Type B pancreatic cell (in vitro differentiated cells): ENCODE measurements around the gene FHOD3. TPM values are rescaled to one million over a fixed set of nuclear protein-coding genes. Genes with fewer than 3 reads are reported as not detected.
A peak's percentile ranks its signal among the peaks of the same experiment; 100 is the strongest.

Experiments used
- DNase-seq: peaks from one replicate; pipeline ENCODE4 v3.0.0; 2021; ENCODE audit warnings: mixed read lengths; ENCODE audit not compliant: unreplicated experiment; ENCODE audit errors: extremely low spot score
- H3K27ac Mint-ChIP-seq: 2 replicates; pipeline ENCODE4 v1.8.0; 2021; ENCODE audit warnings: mild to moderate bottlenecking, mixed read lengths
- H3K27me3 Mint-ChIP-seq: 2 replicates; pipeline ENCODE4 v1.8.0; 2021; ENCODE audit warnings: mixed read lengths
- H3K36me3 Mint-ChIP-seq: 2 replicates; pipeline ENCODE4 v1.8.0; 2021; ENCODE audit warnings: mixed read lengths
- H3K4me1 Mint-ChIP-seq: one replicate; pipeline ENCODE4 v1.8.0; 2021; ENCODE audit warnings: mixed read lengths; ENCODE audit not compliant: unreplicated experiment
- H3K4me3 Mint-ChIP-seq: 2 replicates; pipeline ENCODE4 v1.8.0; 2021; ENCODE audit warnings: mild to moderate bottlenecking, mixed read lengths
- H3K9me3 Mint-ChIP-seq: 2 replicates; pipeline ENCODE4 v1.8.0; 2021; ENCODE audit warnings: mixed read lengths
- total RNA-seq: library from RNA; stranded (reverse); gene quantifications from 2 replicates; pipeline ENCODE4 v1.2.1, GENCODE V29; 2021; ENCODE audit warnings: low replicate concordance
- TF ChIP-seq, protein P1 (sequence below): fragments of 200-600 bp; sonication (generic); conservative IDR thresholded peaks from 2 replicates; pipeline ENCODE4 v1.5.0; 2021; ENCODE audit warnings: antibody characterized with exemption, mild to moderate bottlenecking

Gene FHOD3
- total RNA-seq, 1 donor from 2014 or later, result 5.3 TPM

GRCh38 chr18:36808681-36809080 lies 511.2 kb downstream of the FHOD3 start:
- TF ChIP-seq, protein P1, sequence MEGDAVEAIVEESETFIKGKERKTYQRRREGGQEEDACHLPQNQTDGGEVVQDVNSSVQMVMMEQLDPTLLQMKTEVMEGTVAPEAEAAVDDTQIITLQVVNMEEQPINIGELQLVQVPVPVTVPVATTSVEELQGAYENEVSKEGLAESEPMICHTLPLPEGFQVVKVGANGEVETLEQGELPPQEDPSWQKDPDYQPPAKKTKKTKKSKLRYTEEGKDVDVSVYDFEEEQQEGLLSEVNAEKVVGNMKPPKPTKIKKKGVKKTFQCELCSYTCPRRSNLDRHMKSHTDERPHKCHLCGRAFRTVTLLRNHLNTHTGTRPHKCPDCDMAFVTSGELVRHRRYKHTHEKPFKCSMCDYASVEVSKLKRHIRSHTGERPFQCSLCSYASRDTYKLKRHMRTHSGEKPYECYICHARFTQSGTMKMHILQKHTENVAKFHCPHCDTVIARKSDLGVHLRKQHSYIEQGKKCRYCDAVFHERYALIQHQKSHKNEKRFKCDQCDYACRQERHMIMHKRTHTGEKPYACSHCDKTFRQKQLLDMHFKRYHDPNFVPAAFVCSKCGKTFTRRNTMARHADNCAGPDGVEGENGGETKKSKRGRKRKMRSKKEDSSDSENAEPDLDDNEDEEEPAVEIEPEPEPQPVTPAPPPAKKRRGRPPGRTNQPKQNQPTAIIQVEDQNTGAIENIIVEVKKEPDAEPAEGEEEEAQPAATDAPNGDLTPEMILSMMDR, result no peak
- H3K27ac Mint-ChIP-seq, result no peak overlapping the region
- H3K27me3 Mint-ChIP-seq, result no peaks in the 10 kb centered on the region
- no peak for DNase-seq
- no peak overlapping the region for H3K4me3 Mint-ChIP-seq
- no peaks in the 10 kb centered on the region for H3K9me3 Mint-ChIP-seq
- peaks cover 4% of the 10 kb centered on the region for H3K4me1 Mint-ChIP-seq
- H3K36me3 Mint-ChIP-seq, result peaks cover 36% of the 10 kb centered on the region

DNA sequence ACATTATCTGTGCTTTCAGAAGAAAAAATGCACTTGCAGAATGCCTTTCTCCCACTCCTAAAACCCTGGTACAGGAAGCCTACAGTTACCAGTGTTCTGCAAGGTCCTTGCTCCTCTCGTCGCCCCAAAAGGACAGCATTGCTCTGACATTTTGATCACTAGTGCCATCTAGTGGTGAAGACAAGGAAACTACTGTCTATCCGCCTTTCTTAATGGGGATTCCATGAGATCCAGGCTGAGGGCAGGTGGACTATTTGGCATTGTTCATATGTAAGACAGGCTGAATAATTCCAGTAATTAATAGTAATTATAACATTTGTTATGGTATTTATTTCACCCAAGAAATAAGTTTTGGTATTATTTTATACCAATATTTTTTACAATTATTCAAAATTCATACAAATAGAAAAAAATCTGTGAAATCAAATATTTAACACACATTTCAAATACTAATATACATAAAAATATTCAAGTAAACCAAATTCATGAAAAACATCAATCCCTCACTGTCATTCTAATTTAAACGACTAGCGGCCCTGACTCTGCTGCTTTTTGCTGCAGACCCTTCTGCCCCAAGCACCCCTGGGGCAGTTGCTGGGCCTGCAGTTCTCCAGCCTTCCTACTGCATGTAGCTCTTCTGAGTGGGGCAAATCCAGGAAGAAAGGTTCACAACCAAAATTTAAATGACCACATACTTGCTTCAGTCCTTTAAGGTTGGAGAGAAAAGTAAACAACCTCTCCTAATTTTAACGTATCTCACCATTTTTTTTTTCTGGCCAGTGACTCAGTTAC lies 512.3 kb downstream of the FHOD3 start:
- Mint-ChIP-seq H3K4me1 (peaks cover 4% of the 10 kb centered on the region), H3K27ac (no peak overlapping the region), H3K36me3 (peaks cover 33% of the 10 kb centered on the region), H3K27me3 (no peaks in the 10 kb centered on the region), H3K9me3 (no peaks in the 10 kb centered on the region), H3K4me3 (no peak overlapping the region)
- no peak for DNase-seq
- TF ChIP-seq, protein P1, result peak; percentile 89

DNA sequence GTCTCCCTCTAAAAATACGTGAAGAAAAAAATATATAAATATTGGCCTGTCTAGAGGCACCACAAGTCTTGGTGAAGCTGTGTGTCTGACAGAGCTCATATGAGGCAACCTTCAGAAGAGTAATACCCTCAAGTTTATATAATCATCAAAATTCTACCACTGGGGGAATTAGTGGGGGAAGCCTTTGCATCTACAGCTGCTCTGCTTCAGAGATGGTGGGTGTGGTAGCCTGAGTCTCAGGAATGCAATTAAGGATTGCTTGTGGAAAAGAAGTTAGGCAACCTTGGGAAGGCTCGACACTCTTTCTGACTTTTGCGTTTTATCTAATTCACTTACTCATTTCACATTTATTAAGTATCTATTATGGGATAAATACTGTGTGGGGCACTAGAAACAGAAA lies 513.9 kb downstream of the FHOD3 start:
- Mint-ChIP-seq H3K36me3 (peaks cover 24% of the 10 kb centered on the region), H3K27ac (no peak overlapping the region), H3K4me1 (peaks cover 8% of the 10 kb centered on the region), H3K4me3 (no peak overlapping the region), H3K27me3 (no peaks in the 10 kb centered on the region), H3K9me3 (no peaks in the 10 kb centered on the region)
- TF ChIP-seq, protein P1, result no peak
- no peak for DNase-seq

DNA sequence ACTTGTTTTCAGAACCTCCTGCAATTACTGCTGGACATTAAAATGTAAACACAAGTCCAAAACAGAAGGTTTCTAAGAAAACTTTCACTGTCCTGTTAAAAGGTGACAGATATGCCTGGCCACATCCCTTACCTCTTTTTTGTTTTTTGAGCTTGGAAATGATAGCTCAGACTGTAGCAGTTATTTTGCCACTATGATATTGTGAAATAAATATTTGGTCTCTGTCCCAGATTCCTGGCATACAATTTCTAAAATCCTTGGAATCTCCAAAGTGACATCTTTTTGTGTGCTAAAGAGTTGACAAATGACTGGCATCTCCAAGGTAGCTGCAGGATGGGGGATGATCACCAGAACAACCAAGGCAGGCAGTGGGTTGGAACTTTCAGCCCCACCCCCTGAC lies 514.4 kb downstream of the FHOD3 start:
- Mint-ChIP-seq H3K27me3 (no peaks in the 10 kb centered on the region), H3K27ac (no peak overlapping the region), H3K9me3 (no peaks in the 10 kb centered on the region), H3K4me1 (peaks cover 8% of the 10 kb centered on the region), H3K4me3 (no peak overlapping the region), H3K36me3 (peaks cover 24% of the 10 kb centered on the region)
- TF ChIP-seq, protein P1, result no peak
- no peak for DNase-seq

DNA sequence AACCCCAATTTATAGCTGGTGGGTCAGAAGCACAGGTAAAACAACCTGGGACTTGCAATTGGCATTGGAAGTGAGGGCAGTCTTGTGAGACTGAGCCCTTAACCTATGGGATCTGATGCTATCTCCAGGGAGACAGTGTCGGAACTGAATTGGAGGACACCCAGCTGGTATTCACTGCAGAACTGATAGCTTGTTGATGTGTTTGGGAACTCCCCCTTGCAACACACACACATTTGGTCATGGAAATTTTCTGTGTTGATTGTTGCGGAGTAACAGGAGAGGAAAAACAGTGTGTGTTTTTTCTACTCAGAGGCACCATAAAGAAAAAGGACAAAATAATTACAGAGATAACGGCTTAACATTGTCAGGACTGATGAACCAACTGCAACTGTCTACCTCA lies 515.2 kb downstream of the FHOD3 start:
- no peaks in the 10 kb centered on the region for H3K27me3 Mint-ChIP-seq

More for the DNA sequence above, 515.2 kb downstream of the FHOD3 start:
- no peaks in the 10 kb centered on the region for H3K9me3 Mint-ChIP-seq
- no peak overlapping the region for H3K4me3 Mint-ChIP-seq
- H3K36me3 Mint-ChIP-seq, result peaks cover 21% of the 10 kb centered on the region
- H3K27ac Mint-ChIP-seq, result no peak overlapping the region
- H3K4me1 Mint-ChIP-seq, result peaks cover 8% of the 10 kb centered on the region
- DNase-seq, result no peak
- TF ChIP-seq, protein P1, result no peak
